Heart right ventricle (tissue), 16 donors: ENCODE data around the gene PDLIM4. TPM values are rescaled to one million over a fixed set of nuclear protein-coding genes. Genes with fewer than 3 reads are reported as not detected.

Source experiments
- ATAC-seq, 8 donors: fragments of 200-7000 bp; cut with Tn5 transposase; one replicate each; pipeline ENCODE4 v1.9.1; 2020; ENCODE audit warnings: mild to moderate bottlenecking in 8 of 8, moderate library complexity in 8 of 8, moderate number of reproducible peaks in 1 of 8
- DNase-seq, 2 donors: peaks; one replicate each; pipeline ENCODE4 v3.0.0-alpha.2; 2020
- H3K27ac ChIP-seq, 10 donors: fragments of 200-600 bp; sonication (generic) in 2 of 10; one replicate each; pipeline versions ENCODE4 v1.5.0 to v1.8.0; 2020 to 2022; ENCODE audit warnings: mild to moderate bottlenecking in 3 of 10
- H3K27me3 ChIP-seq, 7 donors: fragments of 200-600 bp; one replicate each; pipeline ENCODE4 v1.8.0; 2021 to 2022; ENCODE audit warnings: mild to moderate bottlenecking in 2 of 7
- H3K36me3 ChIP-seq, 9 donors: fragments of 200-600 bp; sonication (generic) in 1 of 9; one replicate each; pipeline versions ENCODE4 v1.5.0 to v1.8.0; 2020 to 2022; ENCODE audit warnings: mild to moderate bottlenecking in 2 of 9
- H3K4me1 ChIP-seq, 9 donors: fragments of 200-600 bp; sonication (generic) in 1 of 9; one replicate each; pipeline versions ENCODE4 v1.5.0 to v1.8.0; 2020 to 2022; ENCODE audit warnings: mild to moderate bottlenecking in 4 of 9
- H3K4me3 ChIP-seq, 10 donors: fragments of 200-600 bp; sonication (generic) in 2 of 10; one replicate each; pipeline versions ENCODE4 v1.5.0 to v1.8.0; 2020 to 2022; ENCODE audit warnings: mild to moderate bottlenecking in 7 of 10, moderate library complexity in 2 of 10
- H3K9me3 ChIP-seq, 11 donors: fragments of 200-600 bp in 10 of 11; sonication (generic) in 2 of 11; one replicate each; pipeline versions ENCODE4 v1.5.0 to v1.8.0; 2013 to 2022; ENCODE audit warnings: mild to moderate bottlenecking in 2 of 11, control low read depth in 1 of 11, moderate library complexity in 1 of 11
- WGBS, 2 donors: extraction: QIAGEN DNeasy Blood & Tissue Kit; methylation state at CpG; one replicate each; pipeline ENCODE4 v1.1.7; 2013; ENCODE audit warnings: inconsistent platforms in 1 of 2; 5-methylcytosine and 5-hydroxymethylcytosine counted together
- intact Hi-C, 10 donors: fragments of 100-400 bp; cut with DNase I; formaldehyde crosslinking; loops; one replicate each; pipeline versions ENCODE4 v1.11.1 to v1.14.2; 2022
- polyA plus RNA-seq, 2 donors: library from polyadenylated mRNA; stranded (reverse); fragments of 200-250 nt; gene quantifications; one replicate each; pipeline ENCODE4 v1.2.3, GENCODE V29; 2013
- total RNA-seq, 10 donors: library from RNA; stranded (reverse); fragmentation: NEBNext Ultra II Directional in 3 of 10; extraction: Animal tissue kit (Norgen Biotek cat#: 25700) in 3 of 10; gene quantifications; one replicate each; pipeline versions ENCODE4 v1.2.1 to v1.2.4, GENCODE V29; 2021 to 2023
- TF ChIP-seq, protein P1 (sequence below), 9 donors: fragments of 200-600 bp; sonication (generic) in 2 of 9; IDR thresholded peaks; one replicate each; pipeline versions ENCODE4 v1.5.0 to v1.8.0; 2021 to 2022; ENCODE audit warnings: antibody characterized with exemption in 9 of 9, mild to moderate bottlenecking in 5 of 9, moderate library complexity in 1 of 9
- donor health status: Arrhythmogenic right ventricular cardiomyopathy.
- donor health status: ischemic (EF 13 %, LVEDD 7.1; RV severe dilation, severe dysfunction).
- donor health status: healthy with polysubstance abuse.
- donor health status: DM: no; HTN: yes; CAD: no.
- donor health status: DM: no; HTN: no; CAD: no.
- donor health status: ischemic (EF 25% LVEDD 6.9; RV normal size, moderate dysfunction).
- donor health status: ischemic (EF 25% LVEDD 5.7; RV mildly dilated, moderate dysfunction).
- donor health status: healthy.
- donor health status: DM: yes; HTN: yes; CAD: no.
- donor health status: Ischemic cardiomyopathy.
- donor health status: ischemic (EF 35%, LVEDD 5.7; RV mildly dilated, moderate dysfunction).
- donor health status: nonischemic (EF 11% LVEDD 7.7; RV severe dilation, severe dysfunction).
- donor health status: DM: yes; HTN: yes; CAD: no.
- donor health status: PGD.
- donor health status: ischemic (EF 29% LVEDD 5.4; RV normal size, mild dysfunction).
- donor health status: nonischemic (EF 23%, LVEDD 6.1; RV moderate dilation, normal function).

PDLIM4 gene
- total and polyA plus RNA-seq, 12 donors, result 2.1 to 15.3 (median 3.6) TPM

DNA sequence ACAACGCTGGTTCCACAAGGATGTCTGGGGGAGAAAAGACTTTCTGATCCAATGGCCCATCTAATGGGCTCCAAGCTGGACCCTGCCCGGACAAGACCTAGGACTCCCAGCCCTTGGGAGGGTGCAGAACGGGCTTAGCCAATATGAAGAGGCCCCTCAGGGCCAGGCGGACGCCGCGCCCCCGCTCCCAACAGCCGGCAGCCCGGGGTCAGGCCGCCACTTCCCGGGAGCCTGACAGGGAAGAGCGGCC, 30.3 kb upstream of the PDLIM4 start:
- peaks cover 0 to 16% (median 0%) of the 10 kb centered on the region in 7 donors for H3K27me3 ChIP-seq
- DNase-seq, result no peak
- H3K27ac ChIP-seq, result peak overlapping the region; percentile 77 to 99 (median 94)
- peaks cover 30 to 67% (median 49%) of the 10 kb centered on the region in 9 donors for H3K4me1 ChIP-seq
- no peaks in the 10 kb centered on the region for H3K36me3 ChIP-seq
- intact Hi-C loops, result loop anchor here in 3 of 10 donors (5.0 kb wide), 3 partner anchors 35 to 65 kb away; partner anchors contain the start of gene SLC22A4 (in 2 of the 3)
- H3K9me3 ChIP-seq, result no peaks in the 10 kb centered on the region
- 0 to 1% methylated on average over 13 of the region's 13 CpGs for WGBS, 2 donors
- peak overlapping the region; percentile 59 to 98 (median 88) for H3K4me3 ChIP-seq
- TF ChIP-seq, protein P1, sequence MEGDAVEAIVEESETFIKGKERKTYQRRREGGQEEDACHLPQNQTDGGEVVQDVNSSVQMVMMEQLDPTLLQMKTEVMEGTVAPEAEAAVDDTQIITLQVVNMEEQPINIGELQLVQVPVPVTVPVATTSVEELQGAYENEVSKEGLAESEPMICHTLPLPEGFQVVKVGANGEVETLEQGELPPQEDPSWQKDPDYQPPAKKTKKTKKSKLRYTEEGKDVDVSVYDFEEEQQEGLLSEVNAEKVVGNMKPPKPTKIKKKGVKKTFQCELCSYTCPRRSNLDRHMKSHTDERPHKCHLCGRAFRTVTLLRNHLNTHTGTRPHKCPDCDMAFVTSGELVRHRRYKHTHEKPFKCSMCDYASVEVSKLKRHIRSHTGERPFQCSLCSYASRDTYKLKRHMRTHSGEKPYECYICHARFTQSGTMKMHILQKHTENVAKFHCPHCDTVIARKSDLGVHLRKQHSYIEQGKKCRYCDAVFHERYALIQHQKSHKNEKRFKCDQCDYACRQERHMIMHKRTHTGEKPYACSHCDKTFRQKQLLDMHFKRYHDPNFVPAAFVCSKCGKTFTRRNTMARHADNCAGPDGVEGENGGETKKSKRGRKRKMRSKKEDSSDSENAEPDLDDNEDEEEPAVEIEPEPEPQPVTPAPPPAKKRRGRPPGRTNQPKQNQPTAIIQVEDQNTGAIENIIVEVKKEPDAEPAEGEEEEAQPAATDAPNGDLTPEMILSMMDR (IDR thresholded peaks at IDR 0.05), result no peak
- ATAC-seq, result peak in 3 of 8 donors; percentile 64 to 76 (median 73)

DNA sequence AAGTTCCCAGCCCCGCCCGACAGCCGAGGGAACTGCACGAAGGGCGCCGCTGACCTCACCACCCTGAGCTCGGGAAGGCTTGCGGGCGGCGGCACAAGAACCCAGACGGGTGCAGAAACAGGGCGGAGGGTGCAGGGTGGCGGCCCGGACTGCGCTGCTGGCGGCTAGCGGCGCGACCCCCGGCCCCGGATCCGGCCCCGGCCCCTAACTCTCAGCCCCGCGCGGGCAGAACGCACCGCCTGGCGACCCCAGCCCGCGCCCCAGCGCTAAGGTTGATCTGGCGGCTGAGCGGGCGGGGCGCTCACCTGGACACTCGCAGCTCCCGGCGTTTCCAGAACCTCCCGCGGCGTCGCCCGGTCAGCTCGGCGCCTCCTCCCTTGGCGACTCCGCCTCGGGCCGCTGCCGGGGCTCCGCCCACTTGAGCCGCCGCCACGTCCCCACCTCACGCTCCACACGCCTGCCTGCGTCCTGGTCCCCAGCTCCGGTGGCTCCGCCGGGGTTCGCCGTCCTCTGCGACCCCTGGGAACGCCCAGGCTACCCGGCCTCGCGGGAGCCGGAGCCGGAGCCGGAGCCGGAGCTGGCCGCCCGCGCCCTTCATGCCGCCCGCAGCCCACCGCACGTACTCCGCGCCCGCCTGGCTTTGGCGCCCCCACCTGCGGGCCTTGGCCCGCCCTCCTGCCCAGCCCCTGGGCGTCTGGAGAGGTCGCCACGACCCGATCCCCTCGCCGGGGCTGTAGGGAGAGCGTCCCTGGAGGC, 29.8 kb upstream of the PDLIM4 start, which contains the start of gene P4HA2:
P4HA2 (minus strand) TSS at position 369 of the 756 bp plus-strand sequence. CDS start 9,227 bp downstream, outside the sequence.
- WGBS, 2 donors, result 0 to 1% methylated on average over 79 to 92 of the region's 92 CpGs

DNA sequence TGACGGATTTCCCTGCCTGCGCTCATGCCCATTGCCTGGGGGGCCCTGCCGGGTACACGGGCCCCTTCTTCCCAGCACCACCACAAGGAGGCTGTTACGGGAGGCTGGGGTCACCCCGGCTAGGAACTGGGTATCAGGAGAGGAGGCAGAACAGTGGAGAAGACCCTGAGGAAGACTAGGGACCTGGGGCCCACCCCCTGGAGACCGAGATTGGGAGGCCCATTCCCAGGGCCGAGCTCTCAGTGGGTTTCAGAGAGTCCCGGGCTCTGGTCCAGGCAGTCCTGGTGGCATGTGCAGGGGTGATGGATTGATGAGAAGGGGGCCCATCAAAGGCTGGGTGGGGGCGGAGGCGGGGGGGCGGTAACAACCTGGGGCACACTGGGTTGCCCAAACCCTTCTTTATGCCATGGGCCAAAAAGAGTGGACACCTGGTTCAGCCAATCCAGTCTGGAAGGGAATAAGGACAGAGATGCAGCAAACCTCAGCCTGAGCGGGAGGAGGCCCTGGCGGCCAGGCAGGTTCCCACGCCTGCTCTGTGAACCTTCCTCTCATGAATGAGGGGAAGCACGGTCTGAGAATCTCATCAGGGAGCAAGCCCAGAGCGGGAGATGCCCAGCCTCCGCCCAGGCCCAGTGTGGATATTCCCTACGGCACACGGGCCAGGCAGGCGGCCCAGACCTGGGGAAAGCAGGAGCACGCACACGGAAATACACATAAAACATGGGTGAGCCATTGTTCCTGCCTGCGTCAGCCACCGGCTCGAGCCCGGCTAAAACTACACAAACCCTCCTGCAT, 29.1 kb upstream of the PDLIM4 start:
- WGBS, 2 donors, result 51 to 61% methylated on average over 27 of the region's 27 CpGs
- DNase-seq, result peak; percentile 47 to 48
- H3K4me1 ChIP-seq, result peaks cover 24 to 54% (median 39%) of the 10 kb centered on the region in 9 donors

More for the DNA sequence above, 29.8 kb upstream of the PDLIM4 start, which contains the start of gene P4HA2:
- H3K27me3 ChIP-seq, result peaks cover 0 to 16% (median 0%) of the 10 kb centered on the region in 7 donors
- H3K9me3 ChIP-seq, result no peaks in the 10 kb centered on the region
- H3K36me3 ChIP-seq, result no peaks in the 10 kb centered on the region
- intact Hi-C loops, result loop anchor here in 3 of 10 donors (5.0 kb wide), 3 partner anchors 35 to 65 kb away; partner anchors contain the start of gene SLC22A4 (in 2 of the 3)
- TF ChIP-seq, protein P1 (IDR thresholded peaks at IDR 0.05), result peak in 4 of 9 donors; percentile 2 to 40 (median 23)
- DNase-seq (peak; percentile 80 to 87), ATAC-seq (peak; percentile 79 to 92 (median 88))
- peak within 1 kb of the TSS; percentile 77 to 99 (median 94) for H3K27ac ChIP-seq
- peaks cover 29 to 62% (median 44%) of the 10 kb centered on the region in 9 donors for H3K4me1 ChIP-seq
- H3K4me3 ChIP-seq, result peak within 1 kb of the TSS; percentile 59 to 98 (median 88)

More for the DNA sequence above, 29.1 kb upstream of the PDLIM4 start:
- ATAC-seq, result peak in 6 of 8 donors; percentile 11 to 65 (median 36)
- intact Hi-C loops, result loop anchor here in 3 of 10 donors (5.0 kb wide), 3 partner anchors 36 to 64 kb away; partner anchors contain the start of gene SLC22A4 (in 2 of the 3)
- Histone ChIP-seq H3K27me3 (peaks cover 0 to 16% (median 0%) of the 10 kb centered on the region in 7 donors), H3K36me3 (no peaks in the 10 kb centered on the region), H3K4me3 (peak overlapping the region; percentile 59 to 98 (median 88)), H3K9me3 (no peaks in the 10 kb centered on the region), H3K27ac (peak overlapping the region; percentile 77 to 99 (median 94))
- TF ChIP-seq, protein P1 (IDR thresholded peaks at IDR 0.05), result no peak
